Gastroesophageal sphincter (tissue), 4 donors: ENCODE measurements around the gene PTGFRN. TPM values are rescaled to one million over a fixed set of nuclear protein-coding genes. Genes with fewer than 3 reads are reported as not detected.
"Not testable (repeated sequence)": the region's sequence is repeated elsewhere in the genome, so short reads cannot be mapped to it uniquely, and the experiment has no call there.

Experiments used
- ATAC-seq: fragments of 150-250 bp; one replicate; pipeline ENCODE4 v1.9.1; 2016; ENCODE audit warnings: mild to moderate bottlenecking, moderate library complexity
- H3K27ac ChIP-seq, 4 donors: fragments of 200-600 bp; sonication (generic) in 3 of 4; 1 replicate in 3 of 4; 2 replicates in 1 of 4; pipeline ENCODE4 v1.5.1; 2016 to 2019
- H3K27me3 ChIP-seq: fragments of 200-600 bp; sonication (generic); one replicate; pipeline ENCODE4 v1.5.1; 2019
- H3K36me3 ChIP-seq, 2 donors: fragments of 200-600 bp; sonication (generic); one replicate each; pipeline ENCODE4 v1.5.1; 2019; ENCODE audit warnings: control low read depth in 1 of 2
- H3K4me1 ChIP-seq, 3 donors: fragments of 200-600 bp; sonication (generic); 1 replicate in 2 of 3; 2 replicates in 1 of 3; pipeline ENCODE4 v1.5.1; 2016 to 2019; ENCODE audit warnings: control low read depth in 2 of 3
- H3K4me3 ChIP-seq, 2 donors: fragments of 200-600 bp; sonication (generic); one replicate each; pipeline ENCODE4 v1.5.1; 2019; ENCODE audit warnings: mild to moderate bottlenecking in 1 of 2, moderate library complexity in 1 of 2
- H3K9me3 ChIP-seq, 3 donors: fragments of 200-600 bp; sonication (generic); one replicate each; pipeline ENCODE4 v1.5.1; 2017 to 2019; ENCODE audit warnings: control low read depth in 2 of 3
- EP300 ChIP-seq: sonication (generic); formaldehyde crosslinking; IDR thresholded peaks from one replicate; pipeline ENCODE4 v1.6.1; 2017; ENCODE audit warnings: antibody characterized with exemption, mild to moderate bottlenecking
- POLR2A ChIP-seq, 2 donors: fragments of 450-650 bp; IDR thresholded peaks; one replicate each; pipeline ENCODE4 v1.6.1; 2017; ENCODE audit warnings: antibody characterized with exemption in 2 of 2, mild to moderate bottlenecking in 2 of 2, moderate library complexity in 1 of 2
- POLR2AphosphoS5 ChIP-seq: sonication (generic); formaldehyde crosslinking; IDR thresholded peaks from one replicate; pipeline ENCODE4 v1.6.1; 2017; ENCODE audit warnings: antibody characterized with exemption
- WGBS, 2 donors: methylation state at CpG; one replicate each; pipeline ENCODE4 v1.1.5; 2018; ENCODE audit warnings: low coverage in 1 of 2; 5-methylcytosine and 5-hydroxymethylcytosine counted together
- total RNA-seq, 4 donors: library from RNA; depleted of rRNA; stranded (reverse); fragments of >200 nt; gene quantifications; one replicate each; pipeline ENCODE4 v1.1.0, GENCODE V29; 2016
- TF ChIP-seq, protein P1 (sequence below), 4 experiments: fragments of 200-600 bp in 2 of 4; fragments of 450-650 bp in 2 of 4; sonication (generic) in 1 of 4; IDR thresholded peaks; one replicate each; pipeline ENCODE4 v1.5.1; 2017 to 2019; ENCODE audit warnings: antibody characterized with exemption in 4 of 4, mild to moderate bottlenecking in 2 of 4, moderate library complexity in 2 of 4

The PTGFRN gene
- 100 to 1,000 TPM in 2 of 4 donors, 10 to 100 TPM in 2; 60.0 to 166 (median 101) TPM for total RNA-seq

DNA sequence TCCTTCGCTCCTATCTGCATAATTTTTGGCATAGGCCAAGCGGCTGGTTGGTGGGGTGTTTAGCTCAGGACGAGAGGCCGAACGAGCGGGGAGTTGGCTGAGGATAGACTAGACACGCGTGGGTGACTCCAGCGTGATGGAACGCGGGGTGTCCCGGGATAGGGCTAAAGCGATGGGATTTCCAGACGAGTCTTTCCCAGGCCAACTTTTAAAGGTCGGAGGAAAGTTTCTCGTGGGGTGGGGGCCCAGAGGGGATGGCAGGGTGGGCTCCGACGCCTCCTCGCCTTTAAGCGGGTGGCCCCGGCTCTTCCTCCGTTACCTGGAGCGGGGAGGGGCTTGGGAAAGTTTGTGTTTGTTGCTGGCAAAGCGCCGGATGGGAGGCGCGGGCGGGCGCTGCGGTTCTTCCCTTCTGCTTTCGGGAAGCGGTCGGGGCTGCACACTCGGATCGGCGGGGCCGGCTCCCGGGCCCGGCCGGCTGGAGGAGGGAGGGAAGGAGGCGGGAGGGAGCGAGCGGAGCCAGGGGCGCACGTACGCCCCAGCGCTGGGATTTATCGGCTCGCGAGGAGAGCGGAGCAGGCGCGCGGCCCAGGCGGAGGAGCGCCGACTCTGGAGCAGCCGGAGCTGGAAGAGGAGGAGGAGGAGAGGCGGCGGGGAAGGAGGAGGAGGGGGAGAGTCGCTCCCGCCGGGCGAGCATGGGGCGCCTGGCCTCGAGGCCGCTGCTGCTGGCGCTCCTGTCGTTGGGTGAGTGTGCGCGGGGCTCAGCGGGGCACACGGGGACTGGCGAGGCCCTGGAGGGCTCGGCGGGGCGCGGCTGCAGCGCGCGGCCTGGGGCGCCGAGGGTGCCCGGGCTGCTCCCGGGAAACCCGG lies at the start of gene PTGFRN:
PTGFRN (plus strand) TSS at position 405 of the 867 bp plus-strand sequence; CDS start at position 693, 288 bp downstream.
- Histone ChIP-seq H3K27me3 (no peaks in the 10 kb centered on the region), H3K4me3 (peak within 1 kb of the TSS; percentile 48 to 78), H3K4me1 (peaks cover 0 to 59% (median 16%) of the 10 kb centered on the region in 3 donors), H3K9me3 (no peaks in the 10 kb centered on the region), H3K27ac (peak within 1 kb of the TSS; percentile 78 to 97 (median 96)), H3K36me3 (no peaks in the 10 kb centered on the region)
- ATAC-seq: peak; percentile 80
- TF ChIP-seq, protein P1, sequence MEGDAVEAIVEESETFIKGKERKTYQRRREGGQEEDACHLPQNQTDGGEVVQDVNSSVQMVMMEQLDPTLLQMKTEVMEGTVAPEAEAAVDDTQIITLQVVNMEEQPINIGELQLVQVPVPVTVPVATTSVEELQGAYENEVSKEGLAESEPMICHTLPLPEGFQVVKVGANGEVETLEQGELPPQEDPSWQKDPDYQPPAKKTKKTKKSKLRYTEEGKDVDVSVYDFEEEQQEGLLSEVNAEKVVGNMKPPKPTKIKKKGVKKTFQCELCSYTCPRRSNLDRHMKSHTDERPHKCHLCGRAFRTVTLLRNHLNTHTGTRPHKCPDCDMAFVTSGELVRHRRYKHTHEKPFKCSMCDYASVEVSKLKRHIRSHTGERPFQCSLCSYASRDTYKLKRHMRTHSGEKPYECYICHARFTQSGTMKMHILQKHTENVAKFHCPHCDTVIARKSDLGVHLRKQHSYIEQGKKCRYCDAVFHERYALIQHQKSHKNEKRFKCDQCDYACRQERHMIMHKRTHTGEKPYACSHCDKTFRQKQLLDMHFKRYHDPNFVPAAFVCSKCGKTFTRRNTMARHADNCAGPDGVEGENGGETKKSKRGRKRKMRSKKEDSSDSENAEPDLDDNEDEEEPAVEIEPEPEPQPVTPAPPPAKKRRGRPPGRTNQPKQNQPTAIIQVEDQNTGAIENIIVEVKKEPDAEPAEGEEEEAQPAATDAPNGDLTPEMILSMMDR (IDR thresholded peaks at IDR 0.05): no peak
- TF ChIP-seq POLR2A (IDR thresholded peaks at IDR 0.05): peak; percentile 65 to 72
- peak; percentile 64 for TF ChIP-seq POLR2AphosphoS5
- no peak for TF ChIP-seq EP300
- WGBS, 2 donors: no CpG with 5 or more reads among the region's 86 CpGs

DNA sequence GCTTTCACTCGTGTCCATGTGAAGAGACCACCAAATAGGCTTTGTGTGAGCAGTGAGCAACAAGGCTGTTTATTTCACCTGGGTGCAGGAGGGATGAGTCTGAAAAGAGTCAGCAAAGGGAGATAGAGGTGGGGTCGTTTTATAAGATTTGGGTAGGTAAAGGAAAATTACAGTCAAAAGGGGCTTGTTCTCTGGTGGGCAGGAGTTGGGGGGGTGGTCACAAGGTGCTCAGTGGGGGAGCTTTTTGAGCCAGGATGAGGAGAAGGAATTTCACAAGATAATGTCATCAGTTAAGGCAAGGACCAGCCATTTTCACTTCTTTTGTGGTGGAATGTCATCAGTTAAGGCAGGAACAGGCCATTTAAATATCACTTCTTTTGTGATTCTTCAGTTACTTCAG lies 49.5 kb upstream of the PTGFRN start:
- not testable (repeated sequence) for H3K9me3 ChIP-seq, H3K4me3 ChIP-seq, H3K36me3 ChIP-seq, H3K27ac ChIP-seq, ATAC-seq, H3K27me3 ChIP-seq
- H3K4me1 ChIP-seq: peaks cover 0 to 13% (median 4%) of the 10 kb centered on the region in 3 donors
- WGBS, 2 donors: 40 to 82% methylated on average over 1 to 2 of the region's 2 CpGs

DNA sequence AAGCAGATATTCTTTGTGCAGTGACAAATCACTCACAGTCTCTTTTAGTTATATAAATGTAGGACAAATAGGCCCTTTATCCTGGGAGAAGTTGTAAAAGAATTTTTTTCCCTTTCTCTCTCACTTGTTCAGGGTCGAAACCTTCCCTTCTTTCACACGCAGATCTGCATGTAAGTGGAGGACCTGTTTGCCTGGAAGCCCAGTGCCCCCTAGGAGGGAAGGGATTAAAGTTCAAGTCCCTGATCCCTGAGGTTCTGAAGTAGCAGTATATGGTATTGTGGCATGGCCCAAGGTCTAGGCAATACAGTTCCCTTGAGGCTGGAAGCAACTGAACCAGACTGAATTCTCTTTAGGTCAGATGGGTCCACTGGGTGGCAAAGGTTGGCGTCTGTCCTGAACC lies 48.6 kb upstream of the PTGFRN start:
- Histone ChIP-seq H3K27me3 (no peaks in the 10 kb centered on the region), H3K4me3 (no peak overlapping the region), H3K4me1 (peaks cover 0 to 3% (median 0%) of the 10 kb centered on the region in 3 donors), H3K36me3 (no peaks in the 10 kb centered on the region), H3K27ac (no peak overlapping the region), H3K9me3 (no peaks in the 10 kb centered on the region)
- 90 to 92% methylated on average over 2 to 3 of the region's 3 CpGs for WGBS, 2 donors
- no peak for ATAC-seq
- TF ChIP-seq POLR2AphosphoS5: no peak
- TF ChIP-seq EP300: no peak

DNA sequence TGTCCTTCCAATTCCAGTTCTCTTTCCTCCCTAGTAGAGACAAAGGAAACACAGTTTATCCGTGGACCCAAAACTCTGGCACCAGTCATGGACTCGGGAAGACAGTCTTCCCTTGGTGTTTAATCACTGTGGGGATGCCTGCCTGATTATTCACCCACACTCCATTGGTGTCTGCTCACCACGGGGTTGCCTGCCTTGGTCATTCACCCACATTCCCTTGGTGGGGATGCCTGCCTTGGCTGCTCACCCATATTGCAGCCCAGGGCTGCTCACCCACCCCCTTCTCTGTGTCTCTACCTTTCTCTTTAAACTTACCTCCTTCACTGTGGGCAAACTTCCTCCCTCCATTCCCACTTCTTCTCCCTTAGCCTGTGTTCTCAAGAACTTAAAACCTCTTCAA lies 46.7 kb upstream of the PTGFRN start:
- WGBS, 2 donors: 79 to 90% methylated on average over 3 of the region's 3 CpGs
- H3K36me3 ChIP-seq, H3K27me3 ChIP-seq, H3K9me3 ChIP-seq, H3K4me1 ChIP-seq, H3K4me3 ChIP-seq, H3K27ac ChIP-seq, ATAC-seq: not testable (repeated sequence)

DNA sequence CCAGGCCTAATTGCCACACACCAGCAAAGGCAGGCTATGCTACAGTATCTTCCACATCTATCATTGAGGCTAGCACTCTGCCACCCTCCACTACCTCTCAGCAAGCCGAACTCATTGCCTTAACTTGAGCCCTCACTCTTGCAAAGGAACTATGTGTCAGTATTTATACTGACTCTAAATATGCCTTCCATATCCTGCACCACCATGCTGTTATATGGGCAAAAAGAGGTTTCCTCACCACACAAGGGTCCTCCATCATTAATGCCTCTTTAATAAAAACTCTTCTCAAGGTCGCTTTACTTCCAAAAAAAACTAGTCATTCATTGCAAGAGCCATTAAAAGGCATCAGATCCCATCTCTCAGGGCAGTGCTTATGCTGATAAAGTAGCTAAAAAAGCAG lies 43.2 kb upstream of the PTGFRN start:
- not testable (repeated sequence) for H3K4me1 ChIP-seq, H3K27ac ChIP-seq, H3K27me3 ChIP-seq, H3K4me3 ChIP-seq, H3K36me3 ChIP-seq, ATAC-seq, H3K9me3 ChIP-seq
- 87 to 100% methylated on average over 2 of the region's 2 CpGs for WGBS, 2 donors

DNA sequence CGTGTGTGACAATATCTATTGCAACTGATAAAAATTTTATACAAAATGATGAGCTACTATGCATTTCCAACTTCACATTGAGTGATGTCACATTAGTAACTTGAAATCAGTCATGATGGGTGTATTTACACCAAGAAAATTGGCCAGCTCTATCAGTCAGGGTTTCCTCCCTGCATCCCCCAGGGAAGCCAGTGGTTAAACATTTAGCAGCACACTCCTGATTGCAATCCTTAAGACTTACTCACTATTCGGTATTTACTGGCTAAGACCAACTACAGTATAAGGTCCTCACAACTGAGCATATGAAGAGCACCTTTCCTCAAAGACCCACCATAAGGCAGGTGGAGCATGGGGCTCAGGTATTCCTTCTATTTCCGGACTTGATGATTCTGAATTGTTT lies 41.3 kb upstream of the PTGFRN start:
- H3K27me3 ChIP-seq: no peaks in the 10 kb centered on the region
- WGBS, 2 donors: 30 to 42% methylated on average over 2 to 3 of the region's 3 CpGs
- no peak overlapping the region for H3K27ac ChIP-seq
- H3K36me3 ChIP-seq: no peaks in the 10 kb centered on the region
- peaks cover 0 to 8% (median 0%) of the 10 kb centered on the region in 3 donors for H3K9me3 ChIP-seq
- peaks cover 0 to 17% (median 6%) of the 10 kb centered on the region in 3 donors for H3K4me1 ChIP-seq
- TF ChIP-seq POLR2A (IDR thresholded peaks at IDR 0.05) (no peak), EP300 (no peak), POLR2AphosphoS5 (no peak)
- TF ChIP-seq, protein P1 (IDR thresholded peaks at IDR 0.05): no peak
- H3K4me3 ChIP-seq: no peak overlapping the region
- ATAC-seq: no peak

DNA sequence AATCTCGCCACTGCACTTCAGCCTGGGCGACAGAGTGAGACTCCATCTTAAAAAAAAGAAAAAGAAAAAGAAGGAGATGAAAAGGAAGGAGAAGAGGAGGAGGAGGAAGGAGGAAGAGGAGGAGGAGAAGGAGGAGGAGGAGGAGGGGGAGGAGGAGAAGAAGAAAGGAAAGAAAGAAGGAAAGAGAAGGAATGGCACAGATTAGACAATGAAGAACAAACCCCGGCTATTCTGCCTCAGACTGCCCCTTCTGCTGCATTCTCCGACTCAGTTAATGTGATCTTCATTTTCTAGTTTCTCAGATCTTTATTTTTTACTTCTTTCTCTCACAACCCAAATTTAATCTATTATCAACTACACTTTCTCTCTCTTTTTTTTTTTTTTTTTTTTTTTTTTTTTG lies 40.1 kb upstream of the PTGFRN start:
- peaks cover 0 to 17% (median 6%) of the 10 kb centered on the region in 3 donors for H3K4me1 ChIP-seq
- peaks cover 0 to 8% (median 0%) of the 10 kb centered on the region in 3 donors for H3K9me3 ChIP-seq
- TF ChIP-seq EP300: no peak
- no peak for TF ChIP-seq POLR2AphosphoS5
- TF ChIP-seq POLR2A (IDR thresholded peaks at IDR 0.05): no peak
- TF ChIP-seq, protein P1 (IDR thresholded peaks at IDR 0.05): no peak
- WGBS, 2 donors: 86 to 95% methylated on average over 1 to 4 of the region's 4 CpGs
- no peaks in the 10 kb centered on the region for H3K27me3 ChIP-seq
- no peaks in the 10 kb centered on the region for H3K36me3 ChIP-seq
- no peak overlapping the region for H3K4me3 ChIP-seq
- H3K27ac ChIP-seq: no peak overlapping the region
- ATAC-seq: no peak
